Measurements from ENCODE around the gene GPC6. TPM values are rescaled to one million over a fixed set of nuclear protein-coding genes. Genes with fewer than 3 reads are reported as not detected.

GPC6 gene
- total RNA-seq, 1 donor from 2014 or later = 13.8 TPM

DNA sequence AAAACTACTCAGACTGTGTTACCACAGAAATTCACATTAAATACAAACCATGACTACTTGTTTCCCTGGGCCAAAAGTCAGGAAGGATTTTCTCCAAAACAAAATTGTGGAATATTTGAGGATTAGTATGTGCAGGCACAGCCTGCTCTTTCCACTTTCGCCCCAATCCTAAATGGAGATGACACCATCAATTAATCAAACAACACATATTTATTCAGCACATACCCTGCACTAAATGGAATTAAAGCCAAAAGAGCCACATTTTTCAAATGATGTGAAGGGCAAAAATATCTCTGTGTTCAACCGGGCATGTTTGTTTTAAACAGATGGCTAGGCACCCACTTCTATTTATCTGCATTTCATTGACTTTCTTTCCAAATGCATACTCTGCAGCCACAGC lies 729.8 kb downstream of the GPC6 start:
- no peaks in the 10 kb centered on the region for H3K4me1 ChIP-seq
- H3K9me3 ChIP-seq = no peaks in the 10 kb centered on the region
- no peak overlapping the region for H3K4me3 ChIP-seq
- no peak overlapping the region for H3K27ac ChIP-seq
- intact Hi-C loops (cut with DNase I) = no loop called here
- DNase-seq (ENCODE audit: extremely low spot score in 2 of 2) = no peak
- H3K36me3 ChIP-seq = no peaks in the 10 kb centered on the region
- TF ChIP-seq POLR2A (IDR thresholded peaks at IDR 0.05) (no peak), POLR2AphosphoS5 (IDR thresholded peaks at IDR 0.05; ENCODE audit: insufficient read depth in 1 of 2, low read depth in 1 of 2) (no peak)
- TF ChIP-seq, protein P1, sequence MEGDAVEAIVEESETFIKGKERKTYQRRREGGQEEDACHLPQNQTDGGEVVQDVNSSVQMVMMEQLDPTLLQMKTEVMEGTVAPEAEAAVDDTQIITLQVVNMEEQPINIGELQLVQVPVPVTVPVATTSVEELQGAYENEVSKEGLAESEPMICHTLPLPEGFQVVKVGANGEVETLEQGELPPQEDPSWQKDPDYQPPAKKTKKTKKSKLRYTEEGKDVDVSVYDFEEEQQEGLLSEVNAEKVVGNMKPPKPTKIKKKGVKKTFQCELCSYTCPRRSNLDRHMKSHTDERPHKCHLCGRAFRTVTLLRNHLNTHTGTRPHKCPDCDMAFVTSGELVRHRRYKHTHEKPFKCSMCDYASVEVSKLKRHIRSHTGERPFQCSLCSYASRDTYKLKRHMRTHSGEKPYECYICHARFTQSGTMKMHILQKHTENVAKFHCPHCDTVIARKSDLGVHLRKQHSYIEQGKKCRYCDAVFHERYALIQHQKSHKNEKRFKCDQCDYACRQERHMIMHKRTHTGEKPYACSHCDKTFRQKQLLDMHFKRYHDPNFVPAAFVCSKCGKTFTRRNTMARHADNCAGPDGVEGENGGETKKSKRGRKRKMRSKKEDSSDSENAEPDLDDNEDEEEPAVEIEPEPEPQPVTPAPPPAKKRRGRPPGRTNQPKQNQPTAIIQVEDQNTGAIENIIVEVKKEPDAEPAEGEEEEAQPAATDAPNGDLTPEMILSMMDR (IDR thresholded peaks at IDR 0.05) = no peak
- no peaks in the 10 kb centered on the region for H3K27me3 ChIP-seq

DNA sequence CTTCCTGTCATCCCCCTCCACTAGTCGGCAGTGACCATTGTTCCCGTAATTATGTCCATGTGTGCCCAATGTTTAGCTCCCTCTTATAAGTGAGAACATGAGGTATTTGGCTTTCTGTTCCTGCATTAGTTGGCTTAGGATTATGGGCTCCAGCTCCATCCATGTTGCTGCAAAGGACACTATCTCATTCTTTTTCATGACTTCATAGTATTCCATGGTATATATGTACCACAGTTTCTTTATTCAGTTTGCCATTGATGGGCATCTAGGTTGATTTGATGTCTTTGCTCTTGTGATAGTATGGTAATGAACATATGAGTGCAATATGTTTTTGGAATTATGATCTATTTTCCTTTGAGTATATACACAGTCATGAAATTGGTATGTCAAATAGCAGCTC lies 730.8 kb downstream of the GPC6 start:
- no peaks in the 10 kb centered on the region for H3K4me1 ChIP-seq
- no peak overlapping the region for H3K4me3 ChIP-seq
- no peaks in the 10 kb centered on the region for H3K27me3 ChIP-seq
- H3K36me3 ChIP-seq = no peaks in the 10 kb centered on the region
- TF ChIP-seq POLR2AphosphoS5 (IDR thresholded peaks at IDR 0.05; ENCODE audit: insufficient read depth in 1 of 2, low read depth in 1 of 2) (no peak), POLR2A (IDR thresholded peaks at IDR 0.05) (no peak)
- TF ChIP-seq, protein P1 (IDR thresholded peaks at IDR 0.05) = no peak
- H3K27ac ChIP-seq = no peak overlapping the region
- intact Hi-C loops (cut with DNase I) = no loop called here
- DNase-seq (ENCODE audit: extremely low spot score in 2 of 2) = no peak
- H3K9me3 ChIP-seq = no peaks in the 10 kb centered on the region

DNA sequence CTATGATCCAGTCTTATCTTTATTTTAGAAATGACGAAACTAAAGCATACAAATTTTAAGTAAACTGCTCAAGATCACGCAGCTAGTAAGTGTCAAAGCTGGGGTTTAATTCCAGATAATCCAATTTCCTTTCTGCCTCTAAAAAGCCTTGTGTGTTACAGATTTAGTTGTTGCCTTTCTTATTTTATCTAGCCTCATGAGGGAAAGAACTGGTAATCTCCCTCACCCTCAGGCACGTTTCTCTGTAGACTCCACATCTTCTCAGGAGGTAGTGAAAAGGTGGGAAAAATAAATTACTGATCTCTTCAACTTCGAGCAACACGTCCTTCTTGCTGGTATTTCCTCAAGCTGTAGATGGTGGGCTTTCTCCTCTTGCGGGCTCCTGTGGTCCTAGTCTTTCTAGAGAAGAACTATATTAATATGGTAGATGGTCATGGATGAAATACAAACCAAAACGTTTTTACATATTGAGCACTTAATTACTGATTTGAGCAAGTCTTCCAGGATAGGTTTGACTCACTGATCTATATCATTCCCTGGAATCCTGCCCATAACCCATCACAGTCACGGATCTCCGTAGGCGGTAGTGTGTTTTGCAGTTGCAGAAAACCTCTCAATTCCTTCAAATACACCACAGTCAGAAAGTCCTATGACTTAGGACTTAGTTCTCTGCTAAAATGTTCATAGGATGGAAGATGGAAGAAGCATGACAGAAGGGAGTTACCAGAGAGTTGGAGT lies 733.4 kb downstream of the GPC6 start:
- Histone ChIP-seq H3K4me3 (no peak overlapping the region), H3K36me3 (no peaks in the 10 kb centered on the region), H3K27ac (no peak overlapping the region), H3K4me1 (no peaks in the 10 kb centered on the region), H3K27me3 (no peaks in the 10 kb centered on the region), H3K9me3 (no peaks in the 10 kb centered on the region)
- intact Hi-C loops (cut with DNase I) = no loop called here
- no peak for TF ChIP-seq POLR2A (IDR thresholded peaks at IDR 0.05)
- no peak for TF ChIP-seq POLR2AphosphoS5 (IDR thresholded peaks at IDR 0.05; ENCODE audit: insufficient read depth in 1 of 2, low read depth in 1 of 2)
- TF ChIP-seq, protein P1 (IDR thresholded peaks at IDR 0.05) = no peak
- DNase-seq (ENCODE audit: extremely low spot score in 2 of 2) = no peak

DNA sequence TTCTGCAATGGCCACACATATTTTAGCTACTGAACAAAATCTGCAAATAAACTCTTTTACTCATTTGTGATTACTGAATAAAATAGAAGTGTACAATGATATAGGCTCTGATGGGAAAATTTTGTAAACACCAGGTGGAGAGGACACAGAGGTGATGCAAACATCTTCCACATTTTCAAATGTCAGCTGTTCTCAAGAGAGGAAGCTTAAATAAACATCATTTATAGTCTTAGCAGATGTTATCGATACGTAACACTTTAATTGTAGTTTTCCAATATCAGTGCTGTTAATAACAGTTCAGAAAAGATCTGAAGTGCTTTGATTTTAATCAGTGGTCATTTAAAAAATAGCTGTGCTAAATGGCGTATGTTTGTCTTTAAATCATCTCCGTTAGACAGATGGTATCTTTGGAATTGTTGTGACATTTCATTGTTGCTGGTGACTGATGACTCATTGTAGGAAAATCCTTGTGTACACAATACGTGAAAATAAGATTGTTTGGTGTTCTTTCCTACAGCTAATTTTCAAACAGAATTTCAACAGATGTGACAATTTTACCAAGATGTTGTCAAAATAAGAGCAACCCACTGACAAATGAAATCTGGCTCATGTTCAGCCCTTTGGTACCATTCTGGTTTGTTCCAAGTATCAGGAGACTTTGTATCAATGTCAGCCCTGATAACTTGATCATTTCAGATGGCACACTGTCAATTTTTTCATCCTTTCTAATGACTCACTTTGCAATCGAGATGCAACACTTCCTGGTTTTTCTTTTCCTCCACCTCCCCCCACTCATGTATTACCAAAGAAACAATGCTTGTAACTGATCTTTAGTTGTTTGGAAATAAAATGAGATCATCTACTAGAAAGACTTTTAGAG lies 736.9 kb downstream of the GPC6 start:
- H3K27ac ChIP-seq = no peak overlapping the region
- H3K27me3 ChIP-seq = no peaks in the 10 kb centered on the region
- DNase-seq (ENCODE audit: extremely low spot score in 2 of 2) = no peak
- TF ChIP-seq POLR2AphosphoS5 (IDR thresholded peaks at IDR 0.05; ENCODE audit: insufficient read depth in 1 of 2, low read depth in 1 of 2) (no peak), POLR2A (IDR thresholded peaks at IDR 0.05) (no peak)
- TF ChIP-seq, protein P1 (IDR thresholded peaks at IDR 0.05) = no peak
- no peaks in the 10 kb centered on the region for H3K9me3 ChIP-seq
- no peaks in the 10 kb centered on the region for H3K4me1 ChIP-seq
- intact Hi-C loops (cut with DNase I) = no loop called here
- H3K4me3 ChIP-seq = no peak overlapping the region
- no peaks in the 10 kb centered on the region for H3K36me3 ChIP-seq

- H3K4me1 ChIP-seq = no peaks in the 10 kb centered on the region
- no peaks in the 10 kb centered on the region for H3K36me3 ChIP-seq
- H3K9me3 ChIP-seq = no peaks in the 10 kb centered on the region
- intact Hi-C loops (cut with DNase I) = no loop called here
- no peak overlapping the region for H3K27ac ChIP-seq
- H3K27me3 ChIP-seq = no peaks in the 10 kb centered on the region
- no peak for TF ChIP-seq POLR2AphosphoS5 (IDR thresholded peaks at IDR 0.05; ENCODE audit: insufficient read depth in 1 of 2, low read depth in 1 of 2)
- no peak for TF ChIP-seq POLR2A (IDR thresholded peaks at IDR 0.05)
- TF ChIP-seq, protein P1 (IDR thresholded peaks at IDR 0.05) = no peak
- H3K4me3 ChIP-seq = no peak overlapping the region
- no peak for DNase-seq (ENCODE audit: extremely low spot score in 2 of 2)
These were observed 737.5 kb downstream of the GPC6 start for GRCh38 chr13:93964146-93964512.

All from vagina (tissue), 2 donors.